ENCODE data around the gene FOSL2. TPM values are rescaled to one million over a fixed set of nuclear protein-coding genes. Genes with fewer than 3 reads are reported as not detected.

The FOSL2 gene
- total RNA-seq, 1 donor from 2014 or later: 60.5 TPM

DNA sequence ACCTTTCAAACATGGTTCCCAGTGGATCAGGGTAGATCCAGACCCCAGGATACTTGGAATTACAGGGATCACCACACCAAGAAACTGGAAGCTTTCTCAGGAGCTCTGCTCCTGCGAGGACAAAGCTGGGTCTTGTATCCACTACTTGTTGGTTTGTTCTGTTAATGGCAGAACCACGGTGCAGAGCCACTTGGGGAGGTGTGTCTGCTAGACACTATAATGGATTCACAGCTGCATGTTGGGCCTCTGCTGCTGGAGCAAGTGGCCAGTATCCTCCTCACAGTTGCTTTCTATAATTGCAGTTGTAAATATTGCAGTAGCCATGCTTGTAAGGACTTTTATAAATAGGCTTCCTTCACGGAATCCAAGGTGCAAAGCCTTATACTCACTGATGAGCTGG lies 12.9 kb downstream of the FOSL2 start:
- no peak for TF ChIP-seq CTCF (IDR thresholded peaks at IDR 0.05; ENCODE audit: unreplicated experiment)
- peaks cover 33% of the 10 kb centered on the region for H3K36me3 Mint-ChIP-seq

DNA sequence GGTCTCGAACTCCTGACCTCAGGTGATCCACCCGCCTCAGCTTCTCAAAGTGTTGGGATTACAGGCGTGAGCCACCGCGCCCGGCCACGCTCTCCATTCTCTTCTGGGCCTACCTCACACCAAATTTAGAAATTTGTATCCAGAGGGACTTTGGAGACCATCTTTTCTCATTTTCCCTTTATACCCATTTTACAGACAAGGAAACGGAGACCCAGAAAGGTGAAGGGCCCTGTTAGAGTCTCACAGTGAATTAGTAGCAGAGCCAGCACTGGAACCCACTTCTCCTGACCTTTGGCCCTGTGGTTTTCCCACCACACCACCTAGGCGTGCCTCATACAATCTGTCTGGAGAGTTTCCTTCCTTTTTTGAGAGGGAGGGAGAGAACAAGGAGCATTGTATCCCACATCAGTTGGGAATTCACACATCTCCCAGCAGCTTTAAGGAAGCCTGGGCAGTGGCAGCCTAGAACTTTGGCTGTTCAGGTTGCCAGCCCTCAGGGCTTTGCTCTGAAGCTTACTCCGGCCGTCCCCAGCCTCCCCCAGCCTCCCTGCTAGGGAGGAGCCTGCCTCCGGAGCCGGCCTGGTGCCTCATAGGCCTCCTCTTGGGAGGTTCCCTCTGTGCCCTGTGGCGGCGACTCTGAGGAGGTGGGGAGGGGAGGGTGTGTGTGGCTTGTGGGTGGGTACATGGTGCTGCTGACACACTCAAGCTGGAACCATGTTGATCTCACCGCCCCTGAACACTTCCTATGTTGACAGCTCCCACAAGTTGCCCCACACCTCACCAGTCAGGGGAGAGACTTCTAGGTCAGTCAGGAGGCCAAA lies 13.8 kb downstream of the FOSL2 start:
- Mint-ChIP-seq H3K27me3 (ENCODE audit: low read depth) (no peaks in the 10 kb centered on the region), H3K4me1 (peaks cover 2% of the 10 kb centered on the region), H3K4me3 (no peak overlapping the region), H3K27ac (no peak overlapping the region), H3K36me3 (peaks cover 39% of the 10 kb centered on the region), H3K9me3 (no peaks in the 10 kb centered on the region)
- no peak for DNase-seq (ENCODE audit: low spot score in 2 of 2, unreplicated experiment in 2 of 2)
- TF ChIP-seq CTCF (IDR thresholded peaks at IDR 0.05; ENCODE audit: unreplicated experiment): no peak

More for the DNA sequence above, 12.9 kb downstream of the FOSL2 start:
- peaks cover 6% of the 10 kb centered on the region for H3K4me1 Mint-ChIP-seq
- H3K9me3 Mint-ChIP-seq: no peaks in the 10 kb centered on the region
- H3K4me3 Mint-ChIP-seq: no peak overlapping the region
- DNase-seq (ENCODE audit: low spot score in 2 of 2, unreplicated experiment in 2 of 2): no peak
- H3K27ac Mint-ChIP-seq: no peak overlapping the region
- no peaks in the 10 kb centered on the region for H3K27me3 Mint-ChIP-seq (ENCODE audit: low read depth)

GRCh38 chr2:28407131-28407975 lies 14.7 kb downstream of the FOSL2 start:
- no peaks in the 10 kb centered on the region for H3K9me3 Mint-ChIP-seq
- no peaks in the 10 kb centered on the region for H3K27me3 Mint-ChIP-seq (ENCODE audit: low read depth)
- TF ChIP-seq CTCF (IDR thresholded peaks at IDR 0.05; ENCODE audit: unreplicated experiment): no peak
- H3K4me3 Mint-ChIP-seq: no peak overlapping the region
- H3K27ac Mint-ChIP-seq: no peak overlapping the region
- no peak for DNase-seq (ENCODE audit: low spot score in 2 of 2, unreplicated experiment in 2 of 2)
- peaks cover 42% of the 10 kb centered on the region for H3K36me3 Mint-ChIP-seq
- H3K4me1 Mint-ChIP-seq: no peaks in the 10 kb centered on the region

DNA sequence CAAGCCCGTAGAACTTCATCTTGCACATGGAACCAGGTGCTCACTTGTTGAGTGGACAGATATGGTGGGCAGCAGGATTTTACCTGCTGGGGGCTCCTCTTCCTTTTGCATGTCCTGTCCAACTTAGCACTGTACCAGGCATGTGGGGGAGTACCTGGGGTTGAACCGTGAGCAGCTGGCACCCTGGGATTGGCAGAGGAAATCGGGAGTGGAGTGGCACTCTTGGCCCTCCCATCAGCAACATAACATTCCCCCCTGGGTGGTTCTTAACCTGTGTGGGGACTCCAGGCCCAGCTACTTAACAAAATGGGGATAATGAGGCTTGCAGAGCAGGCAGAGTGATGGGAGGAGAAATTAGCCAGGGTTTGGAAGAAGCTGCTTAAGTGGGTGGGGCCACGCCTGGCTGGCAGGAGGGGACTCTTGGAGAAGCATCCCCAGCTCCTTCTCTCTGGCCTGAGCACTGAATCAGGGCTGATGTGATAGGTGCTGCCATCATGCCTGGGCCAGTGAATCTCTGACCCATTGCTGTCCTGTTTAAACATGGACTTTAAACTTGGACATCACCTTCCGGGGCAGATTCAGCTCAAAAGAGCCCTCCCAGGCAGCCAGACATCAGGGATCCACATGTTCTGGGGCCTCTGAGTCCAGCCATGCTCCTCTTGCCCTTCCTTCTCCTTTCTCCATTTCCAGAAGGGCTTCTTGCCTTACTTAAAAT lies 15.5 kb downstream of the FOSL2 start:
- H3K36me3 Mint-ChIP-seq: peaks cover 50% of the 10 kb centered on the region
- H3K9me3 Mint-ChIP-seq: no peaks in the 10 kb centered on the region
- H3K27me3 Mint-ChIP-seq (ENCODE audit: low read depth): no peaks in the 10 kb centered on the region
- H3K4me3 Mint-ChIP-seq: no peak overlapping the region
- H3K27ac Mint-ChIP-seq: no peak overlapping the region
- no peak for TF ChIP-seq CTCF (IDR thresholded peaks at IDR 0.05; ENCODE audit: unreplicated experiment)
- no peak for DNase-seq (ENCODE audit: low spot score in 2 of 2, unreplicated experiment in 2 of 2)
- H3K4me1 Mint-ChIP-seq: no peaks in the 10 kb centered on the region

- no peak for TF ChIP-seq CTCF (IDR thresholded peaks at IDR 0.05; ENCODE audit: unreplicated experiment)
- H3K36me3 Mint-ChIP-seq: peaks cover 53% of the 10 kb centered on the region
- H3K27ac Mint-ChIP-seq: no peak overlapping the region
- no peaks in the 10 kb centered on the region for H3K27me3 Mint-ChIP-seq (ENCODE audit: low read depth)
- DNase-seq (ENCODE audit: low spot score in 2 of 2, unreplicated experiment in 2 of 2): no peak
- H3K9me3 Mint-ChIP-seq: no peaks in the 10 kb centered on the region
- H3K4me3 Mint-ChIP-seq: no peak overlapping the region
- no peaks in the 10 kb centered on the region for H3K4me1 Mint-ChIP-seq
Observed at GRCh38 chr2:28408764-28409599, 16.3 kb downstream of the FOSL2 start.
